Ascending aorta (tissue), 2 donors: ENCODE results near the gene HDAC5. TPM values are rescaled to one million over a fixed set of nuclear protein-coding genes. Genes with fewer than 3 reads are reported as not detected.
"Not testable (repeated sequence)": the region's sequence is repeated elsewhere in the genome, so short reads cannot be mapped to it uniquely, and the experiment has no call there.

Source experiments
- DNase-seq, 2 donors: peaks; one replicate each; pipeline ENCODE4 v3.0.0-alpha.2; 2019; ENCODE audit warnings: low spot score in 2 of 2
- H3K27ac ChIP-seq, 2 donors: fragments of 200-600 bp; sonication (generic); one replicate each; pipeline ENCODE4 v1.5.1; 2016 to 2017; ENCODE audit warnings: mild to moderate bottlenecking in 1 of 2
- H3K27me3 ChIP-seq: fragments of 200-600 bp; sonication (generic); one replicate; pipeline ENCODE4 v1.5.1; 2017
- H3K36me3 ChIP-seq, 2 donors: fragments of 200-600 bp; sonication (generic); one replicate each; pipeline ENCODE4 v1.5.1; 2016
- H3K4me1 ChIP-seq, 2 donors: fragments of 200-600 bp; sonication (generic); one replicate each; pipeline ENCODE4 v1.5.1; 2016 to 2017; ENCODE audit warnings: mild to moderate bottlenecking in 1 of 2
- H3K4me3 ChIP-seq, 2 donors: fragments of 200-600 bp; sonication (generic); one replicate each; pipeline ENCODE4 v1.5.1; 2016 to 2017; ENCODE audit warnings: mild to moderate bottlenecking in 1 of 2
- H3K9me3 ChIP-seq, 2 donors: fragments of 200-600 bp; sonication (generic); one replicate each; pipeline ENCODE4 v1.5.1; 2016
- intact Hi-C: fragments of 100-400 bp; cut with DNase I; formaldehyde crosslinking; loops from one replicate; pipeline ENCODE4 v1.15.1; 2023
- total RNA-seq: library from RNA; depleted of rRNA; stranded (reverse); fragments of >200 nt; gene quantifications from one replicate; pipeline ENCODE4 v1.1.0, GENCODE V29; 2016
- TF ChIP-seq, protein P1 (sequence below), 3 experiments: fragments of 200-600 bp in 2 of 3; fragments of 450-650 bp in 1 of 3; sonication (generic) in 2 of 3; IDR thresholded peaks; one replicate each; pipeline ENCODE4 v1.5.1; 2016 to 2019; ENCODE audit warnings: antibody characterized with exemption in 3 of 3, mild to moderate bottlenecking in 1 of 3, moderate library complexity in 1 of 3

The HDAC5 gene
- total RNA-seq, 1 donor from 2014 or later: 189 TPM

DNA sequence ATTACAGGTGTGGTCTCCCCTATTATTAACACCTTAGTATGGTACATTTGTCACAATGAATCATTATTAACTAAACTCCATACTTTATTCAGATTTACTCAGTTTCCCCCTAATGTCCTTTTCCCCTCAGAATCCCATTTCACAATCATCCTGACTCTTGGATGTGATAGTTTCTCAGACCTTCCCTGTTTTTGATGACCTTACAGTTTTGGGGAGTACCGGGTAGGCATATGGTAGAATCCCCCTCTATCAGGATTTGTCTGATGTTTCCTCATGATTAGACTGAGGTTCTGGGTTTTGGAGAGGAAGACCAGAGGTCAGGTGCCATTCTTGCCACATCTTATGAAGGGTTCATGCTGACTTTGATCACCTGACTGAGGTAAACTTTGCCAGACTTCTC is 41.0 kb upstream of the HDAC5 start:
- Histone ChIP-seq H3K27me3 (no peaks in the 10 kb centered on the region), H3K36me3 (no peaks in the 10 kb centered on the region), H3K27ac (no peak overlapping the region), H3K4me3 (no peak overlapping the region), H3K9me3 (no peaks in the 10 kb centered on the region), H3K4me1 (peaks cover 0 to 6% of the 10 kb centered on the region in 2 donors)
- intact Hi-C loops: no loop called here
- no peak for DNase-seq
- TF ChIP-seq, protein P1, sequence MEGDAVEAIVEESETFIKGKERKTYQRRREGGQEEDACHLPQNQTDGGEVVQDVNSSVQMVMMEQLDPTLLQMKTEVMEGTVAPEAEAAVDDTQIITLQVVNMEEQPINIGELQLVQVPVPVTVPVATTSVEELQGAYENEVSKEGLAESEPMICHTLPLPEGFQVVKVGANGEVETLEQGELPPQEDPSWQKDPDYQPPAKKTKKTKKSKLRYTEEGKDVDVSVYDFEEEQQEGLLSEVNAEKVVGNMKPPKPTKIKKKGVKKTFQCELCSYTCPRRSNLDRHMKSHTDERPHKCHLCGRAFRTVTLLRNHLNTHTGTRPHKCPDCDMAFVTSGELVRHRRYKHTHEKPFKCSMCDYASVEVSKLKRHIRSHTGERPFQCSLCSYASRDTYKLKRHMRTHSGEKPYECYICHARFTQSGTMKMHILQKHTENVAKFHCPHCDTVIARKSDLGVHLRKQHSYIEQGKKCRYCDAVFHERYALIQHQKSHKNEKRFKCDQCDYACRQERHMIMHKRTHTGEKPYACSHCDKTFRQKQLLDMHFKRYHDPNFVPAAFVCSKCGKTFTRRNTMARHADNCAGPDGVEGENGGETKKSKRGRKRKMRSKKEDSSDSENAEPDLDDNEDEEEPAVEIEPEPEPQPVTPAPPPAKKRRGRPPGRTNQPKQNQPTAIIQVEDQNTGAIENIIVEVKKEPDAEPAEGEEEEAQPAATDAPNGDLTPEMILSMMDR (IDR thresholded peaks at IDR 0.05): no peak

DNA sequence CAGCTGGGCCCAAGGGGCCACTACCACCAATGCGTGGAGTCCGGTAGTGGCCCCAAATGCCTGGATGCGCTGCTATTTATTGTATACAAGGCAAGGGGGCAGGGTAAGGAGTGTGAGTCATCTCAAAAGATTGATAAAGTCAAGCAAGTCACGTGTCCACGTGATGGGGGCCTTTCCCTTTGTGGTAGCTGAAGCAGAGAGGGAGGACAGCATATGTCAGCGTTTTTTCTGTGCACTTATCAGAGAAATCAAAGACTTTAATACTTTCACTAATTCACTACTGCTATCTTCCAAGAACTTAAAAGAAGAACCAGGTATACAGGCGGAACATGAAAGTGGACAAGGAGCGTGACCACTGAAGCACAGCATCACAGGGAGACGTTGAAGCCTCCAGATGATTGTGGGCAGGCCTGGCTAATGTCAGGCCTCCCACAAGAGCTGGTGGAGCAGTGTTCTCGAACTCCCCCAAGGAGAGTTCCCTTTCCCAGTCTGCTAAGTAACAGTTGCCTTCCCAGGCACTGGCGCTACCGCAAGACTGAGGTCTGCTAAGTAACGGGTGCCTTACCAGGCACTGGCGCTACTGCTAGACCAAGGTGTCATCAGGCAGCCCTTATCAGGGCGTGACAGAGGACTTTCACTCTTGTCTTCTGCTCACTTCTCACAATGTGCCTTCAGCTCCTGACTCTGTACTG is 36.2 kb upstream of the HDAC5 start:
- H3K36me3 ChIP-seq: no peaks in the 10 kb centered on the region
- TF ChIP-seq, protein P1 (IDR thresholded peaks at IDR 0.05): no peak
- H3K9me3 ChIP-seq: no peaks in the 10 kb centered on the region
- no peak for DNase-seq
- H3K4me3 ChIP-seq: no peak overlapping the region
- intact Hi-C loops: no loop called here
- no peaks in the 10 kb centered on the region for H3K27me3 ChIP-seq
- no peaks in the 10 kb centered on the region for H3K4me1 ChIP-seq
- no peak overlapping the region for H3K27ac ChIP-seq

DNA sequence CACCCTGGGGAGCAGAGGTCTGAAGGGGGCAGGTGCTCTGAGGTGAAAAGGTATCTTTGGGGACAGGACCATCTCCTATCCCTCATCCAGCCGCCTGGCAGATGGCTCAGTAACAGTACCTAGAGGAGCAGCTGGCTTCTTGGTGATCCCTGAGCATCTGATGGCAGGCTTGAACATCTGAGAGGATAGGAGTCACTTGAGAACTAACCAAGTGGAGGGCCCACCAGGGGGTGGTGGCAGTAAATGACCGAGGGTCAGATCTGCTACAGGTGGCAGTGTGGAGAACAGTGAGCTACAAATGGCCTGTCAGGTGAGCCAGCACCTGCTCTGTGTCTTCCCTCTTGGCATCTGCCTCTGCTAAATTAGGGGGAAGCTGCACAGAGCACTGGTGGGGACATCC is 32.0 kb upstream of the HDAC5 start:
- Histone ChIP-seq H3K9me3 (no peaks in the 10 kb centered on the region), H3K27me3 (no peaks in the 10 kb centered on the region), H3K27ac (no peak overlapping the region), H3K4me3 (no peak overlapping the region), H3K36me3 (no peaks in the 10 kb centered on the region), H3K4me1 (no peaks in the 10 kb centered on the region)
- TF ChIP-seq, protein P1 (IDR thresholded peaks at IDR 0.05): no peak
- intact Hi-C loops: no loop called here
- DNase-seq: no peak

DNA sequence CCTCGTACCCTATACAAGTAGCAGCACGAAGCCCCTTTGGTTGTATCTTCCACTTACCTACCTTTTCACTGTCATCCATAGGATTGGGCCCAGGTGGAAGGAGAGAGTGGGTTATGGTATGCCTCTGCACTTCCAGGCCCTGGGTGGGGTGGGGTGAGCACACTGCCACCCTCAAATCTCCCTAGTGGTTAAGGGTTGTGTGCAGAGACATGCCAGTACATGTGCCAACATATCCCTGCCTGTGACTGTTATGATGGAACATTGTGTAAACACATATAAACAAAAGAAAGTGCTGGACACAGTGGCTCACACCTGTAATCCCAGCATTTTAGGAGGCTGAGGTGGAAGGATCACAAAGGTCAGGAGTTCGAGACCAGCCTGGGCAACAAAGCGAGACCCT is 29.4 kb upstream of the HDAC5 start:
- no peak for DNase-seq
- H3K4me1 ChIP-seq: no peaks in the 10 kb centered on the region
- H3K9me3 ChIP-seq: no peaks in the 10 kb centered on the region
- intact Hi-C loops: no loop called here
- no peak overlapping the region for H3K4me3 ChIP-seq
- no peaks in the 10 kb centered on the region for H3K27me3 ChIP-seq
- no peaks in the 10 kb centered on the region for H3K36me3 ChIP-seq
- H3K27ac ChIP-seq: no peak overlapping the region
- TF ChIP-seq, protein P1 (IDR thresholded peaks at IDR 0.05): no peak

DNA sequence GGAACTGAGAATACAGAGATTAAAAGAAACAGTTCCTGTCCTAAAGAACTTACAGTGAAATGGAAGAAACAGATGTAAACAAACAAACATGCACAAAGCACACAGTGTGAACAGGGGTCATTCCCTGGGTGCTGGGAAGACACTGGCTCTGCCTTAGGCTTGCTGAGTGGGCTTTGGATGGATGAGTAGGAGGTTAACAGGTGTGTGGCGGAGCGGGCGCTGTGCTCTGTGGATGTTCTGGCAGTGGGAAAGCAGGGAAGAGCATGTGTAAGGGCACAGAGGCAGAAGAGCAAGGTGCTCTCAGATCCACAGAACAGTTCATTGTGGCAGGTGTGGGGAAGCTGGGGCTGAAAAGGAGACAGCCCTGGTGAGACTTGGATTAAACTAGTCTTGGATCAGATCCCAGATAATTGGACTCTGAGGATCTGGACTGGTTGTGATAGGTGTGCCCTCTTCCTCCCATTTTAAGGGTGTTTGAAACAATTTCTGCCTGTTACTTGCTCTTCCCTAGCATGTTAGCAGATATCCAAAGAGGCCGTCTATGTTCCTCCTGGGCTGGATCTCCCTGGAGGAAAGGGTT is 26.4 kb upstream of the HDAC5 start:
- intact Hi-C loops: no loop called here
- no peaks in the 10 kb centered on the region for H3K4me1 ChIP-seq
- H3K27me3 ChIP-seq: no peaks in the 10 kb centered on the region
- no peak for DNase-seq
- TF ChIP-seq, protein P1 (IDR thresholded peaks at IDR 0.05): no peak
- no peaks in the 10 kb centered on the region for H3K9me3 ChIP-seq
- no peak overlapping the region for H3K4me3 ChIP-seq
- H3K27ac ChIP-seq: no peak overlapping the region
- H3K36me3 ChIP-seq: no peaks in the 10 kb centered on the region

DNA sequence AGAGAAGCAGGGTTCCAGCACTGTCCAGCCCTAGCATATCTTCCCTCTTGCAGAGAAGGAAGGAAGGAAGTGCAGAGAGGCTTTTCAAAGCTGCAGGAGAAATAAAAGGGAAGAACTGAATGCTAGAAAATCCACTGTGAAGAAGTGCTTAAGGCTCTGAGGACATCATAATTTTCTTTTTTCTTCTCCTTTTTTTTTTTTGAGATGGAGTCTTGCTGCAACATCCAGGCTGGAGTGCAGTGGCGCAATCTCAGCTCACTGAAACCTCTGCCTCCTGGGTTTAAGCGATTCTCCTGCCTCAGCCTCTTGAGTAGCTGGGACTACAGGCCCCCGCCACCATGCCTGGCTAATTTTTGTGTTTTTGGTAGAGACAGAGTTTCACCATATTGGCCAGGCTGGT is 25.6 kb upstream of the HDAC5 start:
- H3K27me3 ChIP-seq, intact Hi-C loops, H3K4me1 ChIP-seq, H3K27ac ChIP-seq, H3K36me3 ChIP-seq, H3K4me3 ChIP-seq, DNase-seq, H3K9me3 ChIP-seq: not testable (repeated sequence)
